HepG2 (cell line): Measurements from ENCODE around the gene TSPYL6. TPM values are rescaled to one million over a fixed set of nuclear protein-coding genes. Genes with fewer than 3 reads are reported as not detected.

ENCODE experiments used
- AGO1 ChIP-seq: fragments of 200-400 bp; formaldehyde crosslinking; IDR thresholded peaks from 2 replicates; pipeline ENCODE4 v1.6.1; 2017; ENCODE audit warnings: mild to moderate bottlenecking, low read depth, low read length, moderate library complexity; ENCODE audit not compliant: poor library complexity, severe bottlenecking
- AHDC1 ChIP-seq: sonication (generic); formaldehyde crosslinking; IDR thresholded peaks from 2 replicates; pipeline ENCODE4 v1.5.1; 2020; ENCODE audit warnings: mild to moderate bottlenecking, missing genetic modification reagents, borderline replicate concordance
- CENPX ChIP-seq: sonication (generic); formaldehyde crosslinking; IDR thresholded peaks from 2 replicates; pipeline ENCODE4 v1.9.0; 2021; ENCODE audit warnings: mild to moderate bottlenecking, missing genetic modification reagents, moderate library complexity
- ELF4 ChIP-seq: sonication (generic); formaldehyde crosslinking; IDR thresholded peaks from 2 replicates; pipeline ENCODE4 v1.5.0; 2020; ENCODE audit warnings: missing genetic modification reagents, mild to moderate bottlenecking, moderate library complexity, borderline replicate concordance
- FOSL1 ChIP-seq: sonication (generic); formaldehyde crosslinking; IDR thresholded peaks from 2 replicates; pipeline ENCODE4 v1.9.0; 2021; ENCODE audit warnings: missing genetic modification reagents, borderline replicate concordance
- FOXA1 ChIP-seq, 2 experiments: fragments of 450-650 bp in 1 of 2; sonication (generic) in 1 of 2; formaldehyde crosslinking in 1 of 2; IDR thresholded peaks; 2 replicates each; pipeline versions ENCODE4 v1.4.0 to v1.6.1; 2016 to 2020; ENCODE audit warnings: missing genetic modification reagents in 1 of 2
- FOXP4 ChIP-seq: sonication (generic); formaldehyde crosslinking; IDR thresholded peaks from 2 replicates; pipeline ENCODE4 v1.4.0; 2020; ENCODE audit warnings: missing genetic modification reagents
- GMEB1 ChIP-seq: sonication (generic); formaldehyde crosslinking; IDR thresholded peaks from 2 replicates; pipeline ENCODE4 v1.5.1; 2020; ENCODE audit warnings: missing genetic modification reagents, mild to moderate bottlenecking, borderline replicate concordance
- HOMEZ ChIP-seq: IDR thresholded peaks from 2 replicates; pipeline ENCODE4 v1.6.1; 2016; ENCODE audit warnings: low read depth
- ISL2 ChIP-seq: sonication (generic); formaldehyde crosslinking; IDR thresholded peaks from 2 replicates; pipeline ENCODE4 v1.5.0; 2020; ENCODE audit warnings: missing genetic modification reagents
- MIER2 ChIP-seq: IDR thresholded peaks from 2 replicates; pipeline ENCODE4 v1.6.1; 2016; ENCODE audit warnings: missing biosample characterization, missing genetic modification reagents
- MTA1 ChIP-seq: sonication (generic); formaldehyde crosslinking; IDR thresholded peaks from 2 replicates; pipeline ENCODE4 v1.4.0; 2020; ENCODE audit warnings: missing genetic modification reagents, mild to moderate bottlenecking, borderline replicate concordance
- PHF21A ChIP-seq: sonication (generic); formaldehyde crosslinking; IDR thresholded peaks from 2 replicates; pipeline ENCODE4 v1.5.0; 2020; ENCODE audit warnings: mild to moderate bottlenecking, missing genetic modification reagents
- SAP130 ChIP-seq: IDR thresholded peaks from 2 replicates; pipeline ENCODE4 v1.6.1; 2016; ENCODE audit warnings: low read depth
- SNAPC2 ChIP-seq: sonication (generic); formaldehyde crosslinking; IDR thresholded peaks from 2 replicates; pipeline ENCODE4 v1.8.1; 2022; ENCODE audit warnings: mild to moderate bottlenecking, missing genetic modification reagents
- ZBTB7A ChIP-seq: sonication (generic); formaldehyde crosslinking; IDR thresholded peaks from 2 replicates; pipeline ENCODE4 v1.8.0; 2022; ENCODE audit warnings: mild to moderate bottlenecking, missing genetic modification reagents
- ZNF512 ChIP-seq: sonication (generic); formaldehyde crosslinking; IDR thresholded peaks from 2 replicates; pipeline ENCODE4 v1.4.0; 2020; ENCODE audit warnings: mild to moderate bottlenecking, missing genetic modification reagents
- polyA plus RNA-seq, 8 experiments: library from polyadenylated mRNA; depleted of rRNA in 3 of 8; stranded (reverse) in 7 of 8; unstranded in 1 of 8; fragments of >200 nt; fragmentation: Illumina TruSeq in 4 of 8; extraction: Trizol in 4 of 8; gene quantifications; 2 replicates each; pipeline versions ENCODE4 v1.2.1 to v1.2.3, GENCODE V29; 2011 to 2016; ENCODE audit warnings: low read depth in 4 of 8, missing spikeins in 1 of 8, mixed read lengths in 1 of 8; ENCODE audit not compliant: insufficient read depth in 1 of 8
- total RNA-seq, 5 experiments: library from RNA; depleted of rRNA; stranded (reverse); fragments of >200 nt; fragmentation: Illumina TruSeq; extraction: Trizol; gene quantifications; 2 replicates each; pipeline ENCODE4 v1.2.3, GENCODE V29; 2016; ENCODE audit warnings: low read depth in 1 of 5

TSPYL6 gene
- total and polyA plus RNA-seq, 2 of the 13 experiments (the other 11 are each of a cell fraction or from before 2014, with no cell fraction given) = 0.03 TPM; not detected in 1

GRCh38 chr2:54261537-54261936 is 5.5 kb upstream of the TSPYL6 start (continued):
- no peak for TF ChIP-seq PHF21A
- no peak for TF ChIP-seq MTA1
- no peak for TF ChIP-seq ZBTB7A
- TF ChIP-seq MIER2 (CRISPR knock-in tag) = no peak
- no peak for TF ChIP-seq CENPX (CRISPR knock-in tag)
- 0 out of 2 replicates have a peak, but pooled peaks have one; percentile 42 for TF ChIP-seq HOMEZ (CRISPR knock-in tag)
- TF ChIP-seq SNAPC2 = no peak
- no peak for TF ChIP-seq GMEB1 (CRISPR knock-in tag)
- TF ChIP-seq AHDC1 (CRISPR knock-in tag) = peak; percentile 35; the same call in 1 of the 2 replicates
- no peak for TF ChIP-seq FOXA1 (IDR thresholded peaks at IDR 0.05)
- peak; percentile 46; the same call in 1 of the 2 replicates for TF ChIP-seq FOXA1 (CRISPR knock-in tag; IDR thresholded peaks at IDR 0.05)
- TF ChIP-seq ELF4 (CRISPR knock-in tag) = 0 out of 2 replicates have a peak, but pooled peaks have one; percentile 32
- peak; percentile 23; the same call in 1 of the 2 replicates for TF ChIP-seq SAP130
- no peak for TF ChIP-seq FOSL1 (CRISPR knock-in tag)
- TF ChIP-seq ISL2 (CRISPR knock-in tag) = peak; percentile 76
- no peak for TF ChIP-seq AGO1
- peak; percentile 71 for TF ChIP-seq FOXP4 (CRISPR knock-in tag)
- no peak for TF ChIP-seq ZNF512 (CRISPR knock-in tag)
